Measurements from ENCODE around the gene CHCHD4.
"Not testable (repeated sequence)": the region's sequence is repeated elsewhere in the genome, so short reads cannot be mapped to it uniquely, and the experiment has no call there.

Gene CHCHD4

DNA sequence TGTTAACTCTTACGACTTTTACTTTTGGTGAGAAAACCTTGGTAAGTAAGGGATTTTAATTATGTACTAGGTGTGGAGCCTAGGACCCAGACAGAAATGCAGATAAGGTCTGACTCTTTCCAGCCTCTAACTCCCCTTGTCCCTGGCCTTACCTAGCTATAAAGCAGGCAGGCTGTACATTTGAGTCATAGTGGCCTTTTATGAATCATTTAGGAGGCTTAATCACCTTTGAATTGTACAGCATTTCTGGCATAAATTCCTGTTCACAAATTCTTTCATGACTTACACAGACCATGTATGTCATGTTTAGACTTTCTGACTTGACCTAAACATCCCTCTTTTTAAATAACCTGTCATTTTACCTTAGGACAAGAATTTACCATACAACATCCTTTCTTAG, 47.4 kb downstream of the CHCHD4 start:
- Histone ChIP-seq H2AFZ (ENCODE audit: low read depth, low read length) (no peak overlapping the region), H3K36me3 (ENCODE audit: insufficient read depth, low read length) (no peaks in the 10 kb centered on the region), H3K4me1 (ENCODE audit: insufficient read depth, low read length) (no peaks in the 10 kb centered on the region), H3K9me3 (ENCODE audit: low read length) (peaks cover 2% of the 10 kb centered on the region), H3K4me3 (ENCODE audit: low read length) (no peak overlapping the region), H3K27me3 (ENCODE audit: insufficient read depth, low read length) (peaks cover 2% of the 10 kb centered on the region)

DNA sequence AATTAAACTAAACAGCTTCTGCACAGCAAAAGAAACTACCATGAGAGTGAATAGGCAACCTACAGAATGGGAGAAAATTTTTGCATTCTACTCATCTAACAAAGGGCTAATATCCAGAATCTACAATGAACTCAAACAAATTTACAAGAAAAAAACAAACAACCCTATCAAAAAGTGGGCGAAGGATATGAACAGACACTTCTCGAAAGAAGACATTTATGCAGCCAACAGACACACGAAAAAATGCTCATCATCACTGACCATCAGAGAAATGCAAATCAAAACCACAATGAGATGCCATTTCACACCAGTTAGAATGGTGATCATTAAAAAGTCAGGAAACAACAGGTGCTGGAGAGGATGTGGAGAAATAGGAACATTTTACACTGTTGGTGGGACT, 49.4 kb downstream of the CHCHD4 start:
- not testable (repeated sequence) for H3K27me3 ChIP-seq (ENCODE audit: insufficient read depth, low read length); H2AFZ ChIP-seq (ENCODE audit: low read depth, low read length); H3K9me3 ChIP-seq (ENCODE audit: low read length); H3K4me3 ChIP-seq (ENCODE audit: low read length); H3K36me3 ChIP-seq (ENCODE audit: insufficient read depth, low read length); H3K4me1 ChIP-seq (ENCODE audit: insufficient read depth, low read length)

DNA sequence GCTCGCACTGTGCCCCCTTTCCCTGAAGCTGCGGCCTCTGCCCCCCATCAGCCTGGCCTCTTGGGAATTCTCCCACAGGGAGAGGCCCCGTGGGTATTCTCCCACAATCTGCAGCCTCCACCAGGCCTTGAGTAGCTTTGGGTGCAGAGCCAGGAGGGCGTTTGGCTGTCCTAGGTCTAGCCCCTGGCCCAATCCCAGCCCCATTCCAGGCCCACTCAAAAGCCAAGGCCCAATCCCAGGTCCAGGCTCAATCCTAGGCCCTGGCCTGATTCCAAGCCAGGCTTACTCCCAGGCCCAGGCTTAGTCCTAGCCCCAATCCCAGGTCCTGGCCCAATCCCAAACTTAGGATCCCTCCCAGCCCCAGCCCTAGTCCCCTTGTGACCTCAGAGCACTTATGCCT, 59.8 kb downstream of the CHCHD4 start:
- no peaks in the 10 kb centered on the region for H3K9me3 ChIP-seq (ENCODE audit: low read length)
- H3K36me3 ChIP-seq (ENCODE audit: insufficient read depth, low read length): no peaks in the 10 kb centered on the region
- H2AFZ ChIP-seq (ENCODE audit: low read depth, low read length): no peak overlapping the region
- no peaks in the 10 kb centered on the region for H3K4me1 ChIP-seq (ENCODE audit: insufficient read depth, low read length)
- H3K4me3 ChIP-seq (ENCODE audit: low read length): no peak overlapping the region
- H3K27me3 ChIP-seq (ENCODE audit: insufficient read depth, low read length): peaks cover 5% of the 10 kb centered on the region

DNA sequence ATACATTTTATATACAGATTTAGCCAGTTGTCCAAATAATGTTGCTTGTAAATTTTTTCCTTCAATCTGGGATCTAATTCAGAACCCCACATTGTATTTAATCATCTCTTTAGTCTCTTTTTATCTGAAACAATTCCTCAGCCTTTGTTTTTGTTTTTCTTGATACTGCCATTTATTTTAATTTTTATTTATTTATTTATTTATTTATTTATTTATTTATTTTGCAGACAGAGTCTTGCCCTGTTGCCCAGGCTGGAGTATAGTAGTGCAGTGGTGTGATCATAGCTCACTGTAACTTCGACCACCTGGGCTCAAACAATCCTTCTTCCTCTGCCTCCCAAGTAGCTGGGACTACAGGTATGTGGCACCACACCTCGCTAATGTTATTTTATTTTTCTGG, 61.5 kb downstream of the CHCHD4 start:
- no peaks in the 10 kb centered on the region for H3K4me1 ChIP-seq (ENCODE audit: insufficient read depth, low read length)
- peaks cover 5% of the 10 kb centered on the region for H3K27me3 ChIP-seq (ENCODE audit: insufficient read depth, low read length)
- no peak overlapping the region for H2AFZ ChIP-seq (ENCODE audit: low read depth, low read length)
- H3K4me3 ChIP-seq (ENCODE audit: low read length): no peak overlapping the region
- no peaks in the 10 kb centered on the region for H3K9me3 ChIP-seq (ENCODE audit: low read length)
- no peaks in the 10 kb centered on the region for H3K36me3 ChIP-seq (ENCODE audit: insufficient read depth, low read length)
